WTC11 (cell line): ENCODE measurements around the gene FNDC3B. TPM values are rescaled to one million over a fixed set of nuclear protein-coding genes. Genes with fewer than 3 reads are reported as not detected.

ENCODE experiments used
- ATAC-seq: fragments of 200-7000 bp; cut with Tn5 transposase; 2 replicates; pipeline ENCODE4 v1.10.0; 2021; ENCODE audit warnings: mild to moderate bottlenecking, moderate library complexity
- CTCF ChIA-PET: fragments of 300-600 bp; sonication (Branson Sonifier 250); formaldehyde crosslinking; loops from one replicate; lab custom pipeline; 2021; ENCODE audit warnings: antibody characterized with exemption; lab: Charles Lee
- POLR2A ChIA-PET: fragments of 350-600 bp; sonication (Branson Sonifier 250); formaldehyde crosslinking; loops from one replicate; lab custom pipeline; 2021; ENCODE audit warnings: antibody characterized with exemption; lab: Charles Lee
- DNase-seq: peaks from one replicate; pipeline ENCODE4 v3.0.0; 2021; ENCODE audit warnings: low spot score
- H3K27ac Mint-ChIP-seq: 2 replicates; pipeline ENCODE4 v1.8.0; 2021; ENCODE audit warnings: mixed read lengths
- H3K27me3 Mint-ChIP-seq: 2 replicates; pipeline ENCODE4 v1.8.0; 2021; ENCODE audit warnings: low read depth, mild to moderate bottlenecking, moderate library complexity, mixed read lengths
- H3K36me3 Mint-ChIP-seq: 2 replicates; pipeline ENCODE4 v1.8.0; 2021; ENCODE audit warnings: mixed read lengths
- H3K4me1 Mint-ChIP-seq: 2 replicates; pipeline ENCODE4 v1.8.0; 2022; ENCODE audit warnings: mixed read lengths
- H3K4me3 Mint-ChIP-seq: 2 replicates; pipeline ENCODE4 v1.8.0; 2021; ENCODE audit warnings: mild to moderate bottlenecking, moderate library complexity, mixed read lengths
- H3K9me3 Mint-ChIP-seq: 2 replicates; pipeline ENCODE4 v1.8.0; 2021; ENCODE audit warnings: mixed read lengths
- ARID4B ChIP-seq: sonication (generic); formaldehyde crosslinking; IDR thresholded peaks from 2 replicates; pipeline ENCODE4 v1.8.0; 2023; ENCODE audit warnings: missing genetic modification reagents, mild to moderate bottlenecking, borderline replicate concordance
- ATF1 ChIP-seq: sonication (generic); formaldehyde crosslinking; IDR thresholded peaks from 2 replicates; pipeline ENCODE4 v1.8.1; 2023; ENCODE audit warnings: mild to moderate bottlenecking, moderate library complexity, missing genetic modification reagents
- CREM ChIP-seq: sonication (generic); formaldehyde crosslinking; IDR thresholded peaks from 2 replicates; pipeline ENCODE4 v1.8.1; 2022; ENCODE audit warnings: mild to moderate bottlenecking, missing genetic modification reagents, moderate library complexity
- FOXJ3 ChIP-seq: sonication (generic); formaldehyde crosslinking; IDR thresholded peaks from 2 replicates; pipeline ENCODE4 v1.9.0; 2021; ENCODE audit warnings: missing genetic modification reagents, mild to moderate bottlenecking, borderline replicate concordance
- MAX ChIP-seq: sonication (generic); formaldehyde crosslinking; IDR thresholded peaks from 2 replicates; pipeline ENCODE4 v1.8.0; 2022; ENCODE audit warnings: mild to moderate bottlenecking, missing genetic modification reagents
- NFATC4 ChIP-seq: fragments of 250-450 bp; sonication (Bioruptor Pico); IDR thresholded peaks from 2 replicates; pipeline ENCODE4 v1.9.0; 2021; ENCODE audit warnings: mild to moderate bottlenecking
- OVOL2 ChIP-seq: fragments of 250-450 bp; sonication (Bioruptor Pico); IDR thresholded peaks from 2 replicates; pipeline ENCODE4 v1.9.0; 2021; ENCODE audit warnings: mild to moderate bottlenecking, borderline replicate concordance
- SMAD4 ChIP-seq: sonication (generic); formaldehyde crosslinking; IDR thresholded peaks from 2 replicates; pipeline ENCODE4 v1.8.0; 2022; ENCODE audit warnings: mild to moderate bottlenecking, missing genetic modification reagents
- TEAD1 ChIP-seq: sonication (generic); formaldehyde crosslinking; IDR thresholded peaks from 2 replicates; pipeline ENCODE4 v1.8.0; 2022; ENCODE audit warnings: mild to moderate bottlenecking, missing genetic modification reagents
- TEAD4 ChIP-seq: sonication (generic); formaldehyde crosslinking; IDR thresholded peaks from 2 replicates; pipeline ENCODE4 v1.8.0; 2022; ENCODE audit warnings: mild to moderate bottlenecking, missing genetic modification reagents
- TP53 ChIP-seq: sonication (generic); formaldehyde crosslinking; IDR thresholded peaks from 2 replicates; pipeline ENCODE4 v1.8.1; 2023; ENCODE audit warnings: mild to moderate bottlenecking, missing genetic modification reagents
- ZSCAN18 ChIP-seq: fragments of 250-450 bp; sonication (Bioruptor Pico); IDR thresholded peaks from 2 replicates; pipeline ENCODE4 v2.1.2; 2022; ENCODE audit warnings: mild to moderate bottlenecking, moderate library complexity
- total RNA-seq: library from RNA; stranded (reverse); gene quantifications from 3 replicates; pipeline ENCODE4 v1.2.3, GENCODE V29; 2021
- TF ChIP-seq, protein P1 (sequence below): sonication (generic); formaldehyde crosslinking; IDR thresholded peaks from 2 replicates; pipeline ENCODE4 v1.8.0; 2022; ENCODE audit warnings: mild to moderate bottlenecking, missing genetic modification reagents
- TF ChIP-seq, protein P2 (sequence below): sonication (generic); formaldehyde crosslinking; IDR thresholded peaks from 2 replicates; pipeline ENCODE4 v1.8.1; 2022; ENCODE audit warnings: mild to moderate bottlenecking, missing genetic modification reagents, moderate library complexity, borderline replicate concordance
- TF ChIP-seq, protein P3 (sequence below): fragments of 250-450 bp; sonication (Bioruptor Pico); IDR thresholded peaks from 2 replicates; pipeline ENCODE4 v1.9.0; 2021; ENCODE audit warnings: mild to moderate bottlenecking, borderline replicate concordance
- TF ChIP-seq, protein P4 (sequence below): sonication (generic); formaldehyde crosslinking; IDR thresholded peaks from 2 replicates; pipeline ENCODE4 v1.8.1; 2023; ENCODE audit warnings: mild to moderate bottlenecking, missing genetic modification reagents

Gene FNDC3B
- total RNA-seq, 1 experiment from 2014 or later: 42.8 TPM

- H3K36me3 Mint-ChIP-seq: peaks cover 6% of the 10 kb centered on the region
- DNase-seq (no peak), ATAC-seq (peak; percentile 36; the same call in 1 of the 2 replicates)
- no peaks in the 10 kb centered on the region for H3K27me3 Mint-ChIP-seq
- ChIA-PET CTCF (interaction anchor here (0.6 to 0.9 kb wide), 2 partner anchors 11 to 14 kb away, joined by 3 read pairs; no protein-coding TSS in a partner anchor), POLR2A (no interaction called here)
- peaks cover 55% of the 10 kb centered on the region for H3K4me1 Mint-ChIP-seq
- no peak overlapping the region for H3K4me3 Mint-ChIP-seq
- no peak overlapping the region for H3K27ac Mint-ChIP-seq
- H3K9me3 Mint-ChIP-seq: no peaks in the 10 kb centered on the region
- TF ChIP-seq, protein P1, sequence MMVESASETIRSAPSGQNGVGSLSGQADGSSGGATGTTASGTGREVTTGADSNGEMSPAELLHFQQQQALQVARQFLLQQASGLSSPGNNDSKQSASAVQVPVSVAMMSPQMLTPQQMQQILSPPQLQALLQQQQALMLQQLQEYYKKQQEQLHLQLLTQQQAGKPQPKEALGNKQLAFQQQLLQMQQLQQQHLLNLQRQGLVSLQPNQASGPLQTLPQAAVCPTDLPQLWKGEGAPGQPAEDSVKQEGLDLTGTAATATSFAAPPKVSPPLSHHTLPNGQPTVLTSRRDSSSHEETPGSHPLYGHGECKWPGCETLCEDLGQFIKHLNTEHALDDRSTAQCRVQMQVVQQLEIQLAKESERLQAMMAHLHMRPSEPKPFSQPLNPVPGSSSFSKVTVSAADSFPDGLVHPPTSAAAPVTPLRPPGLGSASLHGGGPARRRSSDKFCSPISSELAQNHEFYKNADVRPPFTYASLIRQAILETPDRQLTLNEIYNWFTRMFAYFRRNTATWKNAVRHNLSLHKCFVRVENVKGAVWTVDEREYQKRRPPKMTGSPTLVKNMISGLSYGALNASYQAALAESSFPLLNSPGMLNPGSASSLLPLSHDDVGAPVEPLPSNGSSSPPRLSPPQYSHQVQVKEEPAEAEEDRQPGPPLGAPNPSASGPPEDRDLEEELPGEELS (CRISPR knock-in tag): no peak
- no peak for TF ChIP-seq OVOL2 (CRISPR knock-in tag)
- TF ChIP-seq, protein P2, sequence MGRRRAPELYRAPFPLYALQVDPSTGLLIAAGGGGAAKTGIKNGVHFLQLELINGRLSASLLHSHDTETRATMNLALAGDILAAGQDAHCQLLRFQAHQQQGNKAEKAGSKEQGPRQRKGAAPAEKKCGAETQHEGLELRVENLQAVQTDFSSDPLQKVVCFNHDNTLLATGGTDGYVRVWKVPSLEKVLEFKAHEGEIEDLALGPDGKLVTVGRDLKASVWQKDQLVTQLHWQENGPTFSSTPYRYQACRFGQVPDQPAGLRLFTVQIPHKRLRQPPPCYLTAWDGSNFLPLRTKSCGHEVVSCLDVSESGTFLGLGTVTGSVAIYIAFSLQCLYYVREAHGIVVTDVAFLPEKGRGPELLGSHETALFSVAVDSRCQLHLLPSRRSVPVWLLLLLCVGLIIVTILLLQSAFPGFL (CRISPR knock-in tag): no peak
- no peak for TF ChIP-seq FOXJ3 (CRISPR knock-in tag)
- TF ChIP-seq NFATC4 (CRISPR knock-in tag): no peak
- no peak for TF ChIP-seq CREM (CRISPR knock-in tag)
- TF ChIP-seq, protein P3, sequence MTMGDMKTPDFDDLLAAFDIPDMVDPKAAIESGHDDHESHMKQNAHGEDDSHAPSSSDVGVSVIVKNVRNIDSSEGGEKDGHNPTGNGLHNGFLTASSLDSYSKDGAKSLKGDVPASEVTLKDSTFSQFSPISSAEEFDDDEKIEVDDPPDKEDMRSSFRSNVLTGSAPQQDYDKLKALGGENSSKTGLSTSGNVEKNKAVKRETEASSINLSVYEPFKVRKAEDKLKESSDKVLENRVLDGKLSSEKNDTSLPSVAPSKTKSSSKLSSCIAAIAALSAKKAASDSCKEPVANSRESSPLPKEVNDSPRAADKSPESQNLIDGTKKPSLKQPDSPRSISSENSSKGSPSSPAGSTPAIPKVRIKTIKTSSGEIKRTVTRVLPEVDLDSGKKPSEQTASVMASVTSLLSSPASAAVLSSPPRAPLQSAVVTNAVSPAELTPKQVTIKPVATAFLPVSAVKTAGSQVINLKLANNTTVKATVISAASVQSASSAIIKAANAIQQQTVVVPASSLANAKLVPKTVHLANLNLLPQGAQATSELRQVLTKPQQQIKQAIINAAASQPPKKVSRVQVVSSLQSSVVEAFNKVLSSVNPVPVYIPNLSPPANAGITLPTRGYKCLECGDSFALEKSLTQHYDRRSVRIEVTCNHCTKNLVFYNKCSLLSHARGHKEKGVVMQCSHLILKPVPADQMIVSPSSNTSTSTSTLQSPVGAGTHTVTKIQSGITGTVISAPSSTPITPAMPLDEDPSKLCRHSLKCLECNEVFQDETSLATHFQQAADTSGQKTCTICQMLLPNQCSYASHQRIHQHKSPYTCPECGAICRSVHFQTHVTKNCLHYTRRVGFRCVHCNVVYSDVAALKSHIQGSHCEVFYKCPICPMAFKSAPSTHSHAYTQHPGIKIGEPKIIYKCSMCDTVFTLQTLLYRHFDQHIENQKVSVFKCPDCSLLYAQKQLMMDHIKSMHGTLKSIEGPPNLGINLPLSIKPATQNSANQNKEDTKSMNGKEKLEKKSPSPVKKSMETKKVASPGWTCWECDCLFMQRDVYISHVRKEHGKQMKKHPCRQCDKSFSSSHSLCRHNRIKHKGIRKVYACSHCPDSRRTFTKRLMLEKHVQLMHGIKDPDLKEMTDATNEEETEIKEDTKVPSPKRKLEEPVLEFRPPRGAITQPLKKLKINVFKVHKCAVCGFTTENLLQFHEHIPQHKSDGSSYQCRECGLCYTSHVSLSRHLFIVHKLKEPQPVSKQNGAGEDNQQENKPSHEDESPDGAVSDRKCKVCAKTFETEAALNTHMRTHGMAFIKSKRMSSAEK: no peak
- TF ChIP-seq ATF1 (CRISPR knock-in tag): no peak
- TF ChIP-seq ZSCAN18 (CRISPR knock-in tag): no peak
- TF ChIP-seq TEAD4 (CRISPR knock-in tag): no peak
- no peak for TF ChIP-seq SMAD4 (CRISPR knock-in tag)
- TF ChIP-seq TP53 (CRISPR knock-in tag): no peak
These were observed 17.7 kb downstream of the FNDC3B start for GRCh38 chr3:172057059-172057458.

GRCh38 chr3:172057624-172058327 is 18.4 kb downstream of the FNDC3B start:
- Mint-ChIP-seq H3K27me3 (no peaks in the 10 kb centered on the region), H3K4me1 (peaks cover 50% of the 10 kb centered on the region), H3K9me3 (no peaks in the 10 kb centered on the region), H3K4me3 (no peak overlapping the region), H3K27ac (no peak overlapping the region), H3K36me3 (no peaks in the 10 kb centered on the region)
- POLR2A ChIA-PET: no interaction called here
- no peak for ATAC-seq
- no peak for DNase-seq
- CTCF ChIA-PET: no interaction called here
- TF ChIP-seq MAX (no peak), TEAD1 (CRISPR knock-in tag) (no peak), ARID4B (CRISPR knock-in tag) (no peak)
- TF ChIP-seq, protein P4, sequence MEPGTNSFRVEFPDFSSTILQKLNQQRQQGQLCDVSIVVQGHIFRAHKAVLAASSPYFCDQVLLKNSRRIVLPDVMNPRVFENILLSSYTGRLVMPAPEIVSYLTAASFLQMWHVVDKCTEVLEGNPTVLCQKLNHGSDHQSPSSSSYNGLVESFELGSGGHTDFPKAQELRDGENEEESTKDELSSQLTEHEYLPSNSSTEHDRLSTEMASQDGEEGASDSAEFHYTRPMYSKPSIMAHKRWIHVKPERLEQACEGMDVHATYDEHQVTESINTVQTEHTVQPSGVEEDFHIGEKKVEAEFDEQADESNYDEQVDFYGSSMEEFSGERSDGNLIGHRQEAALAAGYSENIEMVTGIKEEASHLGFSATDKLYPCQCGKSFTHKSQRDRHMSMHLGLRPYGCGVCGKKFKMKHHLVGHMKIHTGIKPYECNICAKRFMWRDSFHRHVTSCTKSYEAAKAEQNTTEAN (CRISPR knock-in tag): no peak
